ENCODE measurements around the gene CDH4. TPM values are rescaled to one million over a fixed set of nuclear protein-coding genes. Genes with fewer than 3 reads are reported as not detected.

The CDH4 gene
- total RNA-seq, 1 donor: 0.18 TPM

GRCh38 chr20:61510778-61511330, 258.8 kb downstream of the CDH4 start:
- DNase-seq (ENCODE audit: low read depth): no peak
- H3K4me3 ChIP-seq (ENCODE audit: low read depth, low read length): no peak overlapping the region
- TF ChIP-seq, protein P1, sequence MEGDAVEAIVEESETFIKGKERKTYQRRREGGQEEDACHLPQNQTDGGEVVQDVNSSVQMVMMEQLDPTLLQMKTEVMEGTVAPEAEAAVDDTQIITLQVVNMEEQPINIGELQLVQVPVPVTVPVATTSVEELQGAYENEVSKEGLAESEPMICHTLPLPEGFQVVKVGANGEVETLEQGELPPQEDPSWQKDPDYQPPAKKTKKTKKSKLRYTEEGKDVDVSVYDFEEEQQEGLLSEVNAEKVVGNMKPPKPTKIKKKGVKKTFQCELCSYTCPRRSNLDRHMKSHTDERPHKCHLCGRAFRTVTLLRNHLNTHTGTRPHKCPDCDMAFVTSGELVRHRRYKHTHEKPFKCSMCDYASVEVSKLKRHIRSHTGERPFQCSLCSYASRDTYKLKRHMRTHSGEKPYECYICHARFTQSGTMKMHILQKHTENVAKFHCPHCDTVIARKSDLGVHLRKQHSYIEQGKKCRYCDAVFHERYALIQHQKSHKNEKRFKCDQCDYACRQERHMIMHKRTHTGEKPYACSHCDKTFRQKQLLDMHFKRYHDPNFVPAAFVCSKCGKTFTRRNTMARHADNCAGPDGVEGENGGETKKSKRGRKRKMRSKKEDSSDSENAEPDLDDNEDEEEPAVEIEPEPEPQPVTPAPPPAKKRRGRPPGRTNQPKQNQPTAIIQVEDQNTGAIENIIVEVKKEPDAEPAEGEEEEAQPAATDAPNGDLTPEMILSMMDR (IDR thresholded peaks at IDR 0.05; ENCODE audit: insufficient read depth, low read length): no peak

DNA sequence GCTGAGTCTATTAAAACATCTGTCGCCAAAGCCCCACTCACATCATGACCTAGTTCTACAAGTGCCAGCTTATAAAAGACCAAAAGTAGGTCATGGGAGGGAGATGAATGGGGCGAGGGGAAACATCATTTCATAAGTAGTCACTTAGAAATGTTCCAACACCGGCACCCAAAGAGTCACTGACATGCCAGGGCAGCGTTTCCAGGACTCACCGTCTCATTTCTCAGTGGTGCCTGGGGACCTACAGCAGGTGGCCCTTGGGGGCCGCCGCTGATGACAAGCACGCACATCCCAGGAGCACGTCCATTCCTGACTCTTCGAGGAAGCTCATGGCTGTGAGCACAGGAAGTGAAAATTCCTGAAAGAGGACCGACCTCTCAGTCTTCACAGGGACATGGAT, 260.4 kb downstream of the CDH4 start:
- TF ChIP-seq, protein P1 (IDR thresholded peaks at IDR 0.05; ENCODE audit: insufficient read depth, low read length): no peak
- H3K4me3 ChIP-seq (ENCODE audit: low read depth, low read length): no peak overlapping the region
- no peak for DNase-seq (ENCODE audit: low read depth)

DNA sequence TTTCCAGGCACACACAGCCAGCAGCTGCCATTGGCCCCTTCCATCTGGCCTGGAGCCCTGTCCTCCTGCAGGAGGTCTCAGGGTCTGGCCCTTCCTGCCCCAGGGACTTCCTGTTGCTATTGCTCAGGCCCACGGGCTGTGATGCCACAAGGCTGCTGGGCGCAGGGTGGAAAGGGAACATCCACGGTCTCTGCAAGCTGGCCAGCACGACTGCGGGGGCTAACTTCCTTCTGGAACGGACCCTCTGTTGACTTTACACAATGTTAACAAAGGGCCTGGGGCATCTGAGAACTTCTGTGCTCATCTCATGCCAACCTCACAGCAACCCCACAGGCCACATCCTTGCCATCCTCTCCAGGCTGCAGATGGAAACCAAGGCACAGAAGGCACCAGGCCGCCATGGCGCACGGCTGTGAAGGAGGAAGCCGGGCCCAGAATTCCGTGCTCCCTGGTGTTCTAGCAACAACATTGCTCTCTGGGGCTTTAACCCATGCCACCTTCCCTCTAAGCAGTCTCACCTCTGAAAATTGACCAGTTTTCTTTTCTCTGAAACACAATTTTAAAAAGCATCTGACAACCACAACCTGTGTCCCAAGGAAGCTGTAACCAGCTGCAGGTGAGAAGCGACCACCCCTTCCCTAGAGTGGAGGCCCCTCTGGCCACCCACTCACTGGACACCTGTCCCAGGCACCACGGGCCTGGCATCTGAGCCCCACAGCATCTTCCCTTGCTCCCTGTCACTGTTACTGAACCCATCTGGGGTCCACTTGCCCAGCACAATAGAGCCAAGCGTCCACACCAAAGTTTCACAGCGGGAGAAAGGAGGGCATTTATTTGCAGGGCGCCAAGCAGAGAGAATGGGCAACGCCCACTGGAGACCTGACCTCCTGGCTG, 261.3 kb downstream of the CDH4 start:
- no peak overlapping the region for H3K4me3 ChIP-seq (ENCODE audit: low read depth, low read length)
- no peak for DNase-seq (ENCODE audit: low read depth)
- TF ChIP-seq, protein P1 (IDR thresholded peaks at IDR 0.05; ENCODE audit: insufficient read depth, low read length): no peak

GRCh38 chr20:61514018-61514365, 261.9 kb downstream of the CDH4 start:
- H3K4me3 ChIP-seq (ENCODE audit: low read depth, low read length): no peak overlapping the region
- TF ChIP-seq, protein P1 (IDR thresholded peaks at IDR 0.05; ENCODE audit: insufficient read depth, low read length): no peak
- DNase-seq (ENCODE audit: low read depth): no peak

DNA sequence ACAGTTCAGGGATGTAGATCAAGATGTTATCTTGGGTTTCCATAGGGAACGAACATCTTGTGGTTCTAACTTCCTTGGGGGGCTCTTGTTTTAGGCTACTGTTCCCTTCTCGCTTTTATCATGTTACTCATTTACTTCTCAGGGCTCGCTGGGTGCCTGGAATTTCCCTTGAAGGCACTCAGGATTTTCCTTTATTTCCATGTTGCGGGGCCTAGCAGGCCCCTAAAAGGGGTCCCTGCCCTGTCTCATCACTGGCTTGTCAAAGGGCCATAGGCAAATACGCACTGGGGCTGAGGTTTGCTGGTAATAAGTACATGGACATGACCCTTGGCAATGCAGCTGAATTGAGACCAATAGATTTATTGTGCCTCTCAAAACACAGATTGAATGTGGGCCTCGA, 262.3 kb downstream of the CDH4 start:
- TF ChIP-seq, protein P1 (IDR thresholded peaks at IDR 0.05; ENCODE audit: insufficient read depth, low read length): no peak
- H3K4me3 ChIP-seq (ENCODE audit: low read depth, low read length): no peak overlapping the region
- no peak for DNase-seq (ENCODE audit: low read depth)

GRCh38 chr20:61514805-61515505, 262.9 kb downstream of the CDH4 start:
- no peak for DNase-seq (ENCODE audit: low read depth)
- TF ChIP-seq, protein P1 (IDR thresholded peaks at IDR 0.05; ENCODE audit: insufficient read depth, low read length): no peak
- H3K4me3 ChIP-seq (ENCODE audit: low read depth, low read length): no peak overlapping the region
